ENCODE results near the gene RHBDL1.

Gene RHBDL1

DNA sequence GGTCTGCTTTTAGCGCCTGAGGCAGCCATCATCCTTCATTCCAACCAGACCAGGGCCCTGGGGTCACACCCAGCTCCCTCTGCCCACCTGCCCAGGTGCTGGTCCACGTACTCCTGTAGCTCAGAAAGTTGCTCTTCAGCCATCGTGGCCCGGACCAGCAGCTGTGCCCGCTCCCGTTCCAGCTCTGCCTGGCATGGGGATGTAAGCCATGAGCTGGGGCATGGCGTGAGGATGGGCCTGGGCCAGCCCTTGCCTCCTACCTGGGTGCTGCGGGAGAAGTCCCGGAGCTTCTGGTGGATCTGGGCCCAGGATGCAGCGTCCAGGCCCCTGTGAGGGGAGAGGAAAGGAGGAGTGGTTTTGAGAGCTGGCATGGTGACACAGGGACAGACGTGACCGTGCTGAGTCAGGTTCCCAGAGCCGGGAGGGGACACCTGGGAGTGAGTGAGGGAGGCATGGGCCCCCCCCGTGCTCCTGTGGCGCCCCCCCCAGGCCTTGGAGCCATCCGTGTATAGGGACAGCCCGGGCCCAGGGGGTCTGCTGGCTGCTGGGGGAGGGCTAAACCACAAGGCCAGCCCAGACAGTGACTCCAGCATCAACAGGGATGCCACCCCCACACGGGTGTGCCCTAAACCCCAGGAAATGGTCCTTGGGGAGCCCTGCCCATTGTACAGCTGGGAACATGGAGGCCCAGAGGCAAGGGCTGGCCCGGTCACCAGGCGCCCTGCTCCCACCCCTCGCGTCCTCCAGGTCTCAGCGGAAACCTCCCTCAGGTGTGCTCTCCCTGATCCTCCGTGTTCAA, 47.6 kb downstream of the RHBDL1 start:
- DNase-seq: no peak

GRCh38 chr16:723695-724094, 48.2 kb downstream of the RHBDL1 start:
- no peak for DNase-seq

DNA sequence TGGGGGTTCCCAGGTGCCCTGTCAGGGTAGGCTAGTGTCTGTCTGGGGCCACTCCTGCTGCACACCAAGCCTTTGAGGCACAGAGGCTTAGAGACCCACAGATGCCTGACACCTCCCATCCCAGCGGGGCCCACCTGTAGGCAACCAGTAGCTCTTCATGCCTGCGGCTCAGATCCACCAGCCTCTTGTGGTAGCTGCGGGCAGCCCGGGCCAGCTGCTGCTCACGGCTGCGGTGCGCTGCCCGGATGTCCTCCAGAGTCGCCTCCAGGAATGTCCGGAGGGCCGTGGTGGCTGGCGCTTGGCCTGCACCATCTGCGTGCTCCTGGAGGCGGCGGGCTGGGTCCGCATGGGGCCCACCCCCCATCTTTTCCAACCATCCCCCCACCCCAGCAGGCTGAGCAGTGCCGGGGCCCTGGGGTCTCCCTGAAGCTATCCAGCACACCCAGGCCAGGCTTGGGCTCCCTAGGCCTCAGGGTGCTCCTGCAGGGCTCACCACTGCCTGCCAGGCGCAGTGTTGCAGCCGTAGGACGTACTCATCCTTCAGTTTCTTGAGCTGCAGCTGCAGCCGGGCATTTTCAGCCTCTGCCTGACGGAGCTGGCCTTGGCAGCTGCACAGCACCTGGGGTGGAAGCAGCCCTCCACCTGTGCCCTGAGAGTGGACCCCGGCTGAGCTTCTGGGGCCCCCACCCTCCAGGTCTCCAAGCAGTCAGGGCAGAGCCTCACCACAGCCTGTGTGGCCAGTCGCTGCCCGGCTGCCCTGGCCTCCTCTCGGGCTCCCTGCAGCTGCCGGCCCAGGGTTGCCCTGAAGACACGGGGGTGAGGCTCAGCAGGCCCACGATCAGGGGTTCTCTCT, 48.9 kb downstream of the RHBDL1 start:
- DNase-seq: no peak

- DNase-seq: no peak
Measured at GRCh38 chr16:725041-725376, 49.5 kb downstream of the RHBDL1 start.

GRCh38 chr16:725463-726187, 50.2 kb downstream of the RHBDL1 start:
- no peak for DNase-seq

DNA sequence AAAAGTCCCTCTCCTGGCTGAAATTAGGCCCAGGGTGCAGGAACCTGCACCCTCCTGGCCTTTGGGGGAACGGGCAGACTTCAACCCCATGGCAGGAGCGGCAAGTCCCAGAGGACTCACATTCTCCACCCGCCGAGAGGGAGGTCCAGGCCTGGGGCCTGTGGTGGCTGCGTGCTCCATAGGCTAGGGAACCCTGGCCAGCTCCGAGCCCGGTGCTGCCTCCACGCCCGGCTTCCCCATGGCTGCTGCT, 50.6 kb downstream of the RHBDL1 start:
- no peak for DNase-seq

DNA sequence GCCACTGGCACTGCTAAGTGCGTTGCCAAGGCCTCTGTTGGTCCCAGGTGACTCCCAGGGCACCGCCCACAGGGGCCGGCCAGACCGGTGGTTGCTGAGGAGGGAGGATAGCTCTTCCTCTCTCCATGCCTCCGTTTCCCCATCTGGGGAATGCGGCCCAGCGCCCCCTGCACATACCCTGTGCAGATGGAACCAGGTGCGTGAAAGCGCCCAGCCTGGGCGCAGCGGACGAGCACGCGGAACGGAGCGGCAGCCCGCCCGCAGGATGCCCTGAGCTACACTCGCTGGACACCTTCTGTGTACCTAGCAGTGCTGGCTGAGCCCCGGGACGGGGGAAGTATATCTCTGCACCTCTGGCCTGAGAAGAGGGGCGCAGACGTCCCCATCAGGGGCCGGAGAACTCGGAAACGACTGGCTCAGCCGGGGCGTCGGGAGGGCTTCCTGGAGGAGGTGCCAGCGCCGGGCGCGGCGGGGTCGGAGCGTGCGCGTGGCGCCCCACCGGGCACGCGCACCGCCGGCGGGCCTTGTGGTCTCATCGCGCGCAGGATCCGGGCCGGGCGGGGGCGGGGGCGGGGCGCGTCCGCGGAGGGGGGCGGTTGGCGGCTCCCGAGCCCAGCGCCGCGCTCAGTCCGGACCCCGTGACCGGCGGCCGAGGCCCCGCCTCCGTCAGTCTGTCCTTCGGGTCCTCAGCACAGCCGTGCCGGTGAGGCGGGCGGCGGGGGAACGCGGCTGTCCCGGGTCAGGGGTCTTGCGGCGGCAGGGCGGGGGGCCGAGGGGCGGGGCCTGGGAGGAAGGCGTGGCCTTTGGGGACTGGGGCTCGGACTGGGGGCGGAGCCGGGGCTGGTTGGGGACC, 51.2 kb downstream of the RHBDL1 start, which contains the start of the genes CCDC78 and HAGHL:
CCDC78 (minus strand) TSS at position 6 of the 853 bp plus-strand sequence. CDS start 76 bp downstream, outside the sequence.
HAGHL (plus strand) TSS at position 669 of the 853 bp plus-strand sequence. CDS start 404 bp downstream, outside the sequence.
- DNase-seq: peak; percentile 55

- DNase-seq: no peak
Measured at GRCh38 chr16:727291-727977, 52.0 kb downstream of the RHBDL1 start.
